ENCODE data around the gene B2M.
"Not testable (repeated sequence)": the region's sequence is repeated elsewhere in the genome, so short reads cannot be mapped to it uniquely, and the experiment has no call there.

Gene B2M

DNA sequence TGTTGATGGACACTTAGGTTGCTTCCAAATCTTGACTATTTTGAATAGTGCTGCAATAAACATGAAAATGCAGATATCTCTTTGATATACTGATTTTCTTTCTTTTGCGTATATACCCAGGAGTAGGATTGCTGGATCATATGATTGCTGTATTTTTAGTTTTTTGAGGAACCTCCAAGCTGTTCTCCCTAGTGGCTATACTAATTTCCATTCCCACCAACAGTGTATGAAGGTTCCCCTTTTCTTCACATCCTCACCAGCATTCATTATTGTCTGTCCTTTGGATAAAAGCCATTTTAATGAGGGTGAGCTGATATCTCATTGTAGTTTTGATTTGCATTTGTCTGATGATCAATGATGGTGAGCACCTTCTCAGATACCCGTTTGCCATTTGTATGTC lies 12.7 kb upstream of the B2M start:
- no peak for DNase-seq (ENCODE audit: low read depth, low spot score)
- TF ChIP-seq, protein P1, sequence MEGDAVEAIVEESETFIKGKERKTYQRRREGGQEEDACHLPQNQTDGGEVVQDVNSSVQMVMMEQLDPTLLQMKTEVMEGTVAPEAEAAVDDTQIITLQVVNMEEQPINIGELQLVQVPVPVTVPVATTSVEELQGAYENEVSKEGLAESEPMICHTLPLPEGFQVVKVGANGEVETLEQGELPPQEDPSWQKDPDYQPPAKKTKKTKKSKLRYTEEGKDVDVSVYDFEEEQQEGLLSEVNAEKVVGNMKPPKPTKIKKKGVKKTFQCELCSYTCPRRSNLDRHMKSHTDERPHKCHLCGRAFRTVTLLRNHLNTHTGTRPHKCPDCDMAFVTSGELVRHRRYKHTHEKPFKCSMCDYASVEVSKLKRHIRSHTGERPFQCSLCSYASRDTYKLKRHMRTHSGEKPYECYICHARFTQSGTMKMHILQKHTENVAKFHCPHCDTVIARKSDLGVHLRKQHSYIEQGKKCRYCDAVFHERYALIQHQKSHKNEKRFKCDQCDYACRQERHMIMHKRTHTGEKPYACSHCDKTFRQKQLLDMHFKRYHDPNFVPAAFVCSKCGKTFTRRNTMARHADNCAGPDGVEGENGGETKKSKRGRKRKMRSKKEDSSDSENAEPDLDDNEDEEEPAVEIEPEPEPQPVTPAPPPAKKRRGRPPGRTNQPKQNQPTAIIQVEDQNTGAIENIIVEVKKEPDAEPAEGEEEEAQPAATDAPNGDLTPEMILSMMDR (IDR thresholded peaks at IDR 0.05; ENCODE audit: insufficient read depth, low read length, missing control alignments) = no peak
- ChIA-PET CTCF (interaction anchor here (1.1 kb wide), 1 partner anchor 12 kb away, joined by 3 read pairs; the partner anchor contains the start of gene PATL2), POLR2A (no interaction called here)
- H3K4me3 ChIP-seq (ENCODE audit: low read depth, low read length) = no peak overlapping the region

DNA sequence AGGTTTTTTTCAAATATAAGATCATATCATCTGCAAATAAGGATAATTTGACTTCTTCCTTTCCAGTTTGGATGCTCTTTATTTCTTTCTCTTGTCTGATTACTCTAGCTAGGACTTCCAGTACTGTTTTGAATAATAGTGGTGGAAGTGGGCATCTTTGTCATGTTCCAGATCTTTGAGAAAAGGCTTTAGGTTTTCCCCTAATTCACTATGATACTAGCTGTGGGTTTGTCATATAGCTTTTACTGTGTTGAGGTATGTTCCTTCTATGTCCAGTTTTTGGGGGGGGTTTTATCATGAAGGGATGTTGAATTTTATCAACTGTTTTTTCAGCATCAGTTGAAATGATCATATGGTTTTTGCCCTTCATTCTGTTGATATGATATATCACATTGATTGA lies 10.6 kb upstream of the B2M start:
- CTCF ChIA-PET; H3K4me3 ChIP-seq (ENCODE audit: low read depth, low read length); POLR2A ChIA-PET; DNase-seq (ENCODE audit: low read depth, low spot score): not testable (repeated sequence)

- TF ChIP-seq, protein P1 (IDR thresholded peaks at IDR 0.05; ENCODE audit: insufficient read depth, low read length, missing control alignments) = no peak
- ChIA-PET POLR2A (no interaction called here), CTCF (interaction anchor here (0.9 to 1.3 kb wide), 4 partner anchors 30 to 42 kb away, joined by 3 to 4 read pairs (median 3); partner anchors contain the start of gene TRIM69)
These were observed 5.3 kb upstream of the B2M start for GRCh38 chr15:44705986-44706385.

DNA sequence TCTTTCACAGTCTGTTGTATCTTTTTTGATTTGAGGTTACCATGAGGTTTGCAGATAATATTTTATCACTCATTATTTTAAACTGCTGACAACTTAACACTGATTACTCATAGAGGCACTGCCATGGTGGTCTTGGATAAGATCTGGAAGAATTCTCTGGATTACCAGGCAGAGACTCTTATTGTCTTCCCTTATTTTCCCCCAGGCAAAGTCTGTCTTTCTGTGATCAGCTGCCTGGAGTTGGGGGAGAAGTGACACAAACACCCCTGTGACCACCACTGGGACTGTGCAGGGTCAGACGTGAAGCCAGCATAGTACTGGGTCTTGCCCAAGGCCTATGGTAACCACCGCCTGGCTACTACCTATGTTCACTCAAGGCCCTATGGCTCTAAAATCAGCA lies 4.9 kb upstream of the B2M start:
- DNase-seq (ENCODE audit: low read depth, low spot score) = no peak
- CTCF ChIA-PET = interaction anchor here (0.9 to 1.2 kb wide), 3 partner anchors 31 to 42 kb away, joined by 3 read pairs; no protein-coding TSS in a partner anchor
- POLR2A ChIA-PET = no interaction called here
- TF ChIP-seq, protein P1 (IDR thresholded peaks at IDR 0.05; ENCODE audit: insufficient read depth, low read length, missing control alignments) = no peak
- H3K4me3 ChIP-seq (ENCODE audit: low read depth, low read length) = no peak overlapping the region

More at GRCh38 chr15:44705986-44706385, 5.3 kb upstream of the B2M start:
- DNase-seq (ENCODE audit: low read depth, low spot score) = no peak
- H3K4me3 ChIP-seq (ENCODE audit: low read depth, low read length) = no peak overlapping the region

DNA sequence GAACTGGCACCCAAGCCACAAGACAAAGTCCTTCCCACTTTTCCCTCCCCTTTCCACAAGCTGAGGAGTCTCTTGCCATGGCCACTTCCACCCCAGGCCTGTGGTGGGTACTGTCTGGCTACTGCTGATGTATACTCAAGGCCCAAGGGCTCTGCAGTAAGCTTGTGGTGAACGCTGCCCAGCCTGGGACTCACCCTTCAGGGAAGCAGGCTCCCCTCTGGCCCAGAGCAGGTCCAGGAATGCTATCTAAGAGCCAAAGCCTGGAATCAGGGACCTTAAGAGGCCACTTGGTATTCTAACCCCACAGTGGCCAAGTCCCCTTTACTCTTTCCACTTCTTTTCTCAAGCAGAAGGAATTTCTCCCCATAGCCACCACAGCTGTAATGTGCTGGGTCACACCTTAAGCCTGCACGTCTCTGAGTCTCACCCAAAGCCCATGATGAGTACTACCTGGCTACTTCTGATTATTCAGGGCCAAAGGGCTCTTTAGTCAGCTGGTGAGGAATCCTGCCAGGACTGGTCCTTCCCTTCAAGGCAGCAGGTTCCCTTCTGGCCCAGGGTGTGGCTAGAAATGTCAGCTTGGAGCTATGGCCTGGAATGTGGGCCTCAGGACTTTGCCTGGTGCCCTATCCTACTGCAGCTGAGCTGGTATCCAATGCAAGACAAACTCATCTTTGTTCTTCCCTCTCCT lies 4.2 kb upstream of the B2M start:
- DNase-seq (ENCODE audit: low read depth, low spot score) = no peak
- POLR2A ChIA-PET = no interaction called here
- TF ChIP-seq, protein P1 (IDR thresholded peaks at IDR 0.05; ENCODE audit: insufficient read depth, low read length, missing control alignments) = no peak
- H3K4me3 ChIP-seq (ENCODE audit: low read depth, low read length) = no peak overlapping the region
- CTCF ChIA-PET = interaction anchor here (1.1 to 1.2 kb wide), 2 partner anchors 33 to 44 kb away, joined by 3 to 4 read pairs; partner anchors contain the start of gene SPG11

DNA sequence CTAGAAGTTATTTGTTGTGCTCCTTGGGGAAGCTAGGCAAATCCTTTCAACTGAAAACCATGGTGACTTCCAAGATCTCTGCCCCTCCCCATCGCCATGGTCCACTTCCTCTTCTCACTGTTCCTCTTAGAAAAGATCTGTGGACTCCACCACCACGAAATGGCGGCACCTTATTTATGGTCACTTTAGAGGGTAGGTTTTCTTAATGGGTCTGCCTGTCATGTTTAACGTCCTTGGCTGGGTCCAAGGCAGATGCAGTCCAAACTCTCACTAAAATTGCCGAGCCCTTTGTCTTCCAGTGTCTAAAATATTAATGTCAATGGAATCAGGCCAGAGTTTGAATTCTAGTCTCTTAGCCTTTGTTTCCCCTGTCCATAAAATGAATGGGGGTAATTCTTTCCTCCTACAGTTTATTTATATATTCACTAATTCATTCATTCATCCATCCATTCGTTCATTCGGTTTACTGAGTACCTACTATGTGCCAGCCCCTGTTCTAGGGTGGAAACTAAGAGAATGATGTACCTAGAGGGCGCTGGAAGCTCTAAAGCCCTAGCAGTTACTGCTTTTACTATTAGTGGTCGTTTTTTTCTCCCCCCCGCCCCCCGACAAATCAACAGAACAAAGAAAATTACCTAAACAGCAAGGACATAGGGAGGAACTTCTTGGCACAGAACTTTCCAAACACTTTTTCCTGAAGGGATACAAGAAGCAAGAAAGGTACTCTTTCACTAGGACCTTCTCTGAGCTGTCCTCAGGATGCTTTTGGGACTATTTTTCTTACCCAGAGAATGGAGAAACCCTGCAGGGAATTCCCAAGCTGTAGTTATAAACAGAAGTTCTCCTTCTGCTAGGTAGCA lies 851 bp upstream of the B2M start:
- DNase-seq (ENCODE audit: low read depth, low spot score) = no peak
- ChIA-PET POLR2A (interaction anchor here (1.0 to 4.4 kb wide), 10 partner anchors 11 to 51 kb away, joined by 3 to 73 read pairs (median 4); partner anchors contain the start of gene SPG11), CTCF (interaction anchor here (0.6 to 6.8 kb wide), 9 partner anchors 11 to 131 kb away, joined by 3 to 85 read pairs (median 4); partner anchors contain the start of genes SPG11 and TRIM69)
- TF ChIP-seq, protein P1 (IDR thresholded peaks at IDR 0.05; ENCODE audit: insufficient read depth, low read length, missing control alignments) = peak; percentile 40
- peak overlapping the region; percentile 99 for H3K4me3 ChIP-seq (ENCODE audit: low read depth, low read length)
